ENCODE data around the gene YJEFN3.

The YJEFN3 gene

GRCh38 chr19:19524053-19524452 is 4.7 kb upstream of the YJEFN3 start:
- TF ChIP-seq GATA2 (IDR thresholded peaks at IDR 0.05; ENCODE audit: low read depth, low read length) (no peak), GATA3 (IDR thresholded peaks at IDR 0.05; ENCODE audit: low read depth, low read length) (no peak)

GRCh38 chr19:19525611-19526380 is 2.9 kb upstream of the YJEFN3 start:
- no peak for TF ChIP-seq GATA3 (IDR thresholded peaks at IDR 0.05; ENCODE audit: low read depth, low read length)
- TF ChIP-seq GATA2 (IDR thresholded peaks at IDR 0.05; ENCODE audit: low read depth, low read length) = no peak

- TF ChIP-seq GATA2 (IDR thresholded peaks at IDR 0.05; ENCODE audit: low read depth, low read length) (no peak), GATA3 (IDR thresholded peaks at IDR 0.05; ENCODE audit: low read depth, low read length) (no peak)
Measured at GRCh38 chr19:19526581-19527370, 1.9 kb upstream of the YJEFN3 start.

GRCh38 chr19:19527371-19527656 is 1.4 kb upstream of the YJEFN3 start:
- TF ChIP-seq GATA2 (IDR thresholded peaks at IDR 0.05; ENCODE audit: low read depth, low read length) (no peak), GATA3 (IDR thresholded peaks at IDR 0.05; ENCODE audit: low read depth, low read length) (no peak)

GRCh38 chr19:19527674-19528625 is 761 bp upstream of the YJEFN3 start:
- TF ChIP-seq GATA3 (IDR thresholded peaks at IDR 0.05; ENCODE audit: low read depth, low read length) (no peak), GATA2 (IDR thresholded peaks at IDR 0.05; ENCODE audit: low read depth, low read length) (no peak)

- TF ChIP-seq GATA2 (IDR thresholded peaks at IDR 0.05; ENCODE audit: low read depth, low read length) (no peak), GATA3 (IDR thresholded peaks at IDR 0.05; ENCODE audit: low read depth, low read length) (no peak)
Measured at GRCh38 chr19:19529783-19530422, 1.2 kb downstream of the YJEFN3 start.

- no peak for TF ChIP-seq GATA2 (IDR thresholded peaks at IDR 0.05; ENCODE audit: low read depth, low read length)
- TF ChIP-seq GATA3 (IDR thresholded peaks at IDR 0.05; ENCODE audit: low read depth, low read length) = no peak
Measured at GRCh38 chr19:19530423-19530804, 1.7 kb downstream of the YJEFN3 start.

- TF ChIP-seq GATA2 (IDR thresholded peaks at IDR 0.05; ENCODE audit: low read depth, low read length) (no peak), GATA3 (IDR thresholded peaks at IDR 0.05; ENCODE audit: low read depth, low read length) (no peak)
Measured at GRCh38 chr19:19530889-19531288, 2.2 kb downstream of the YJEFN3 start.

- TF ChIP-seq GATA3 (IDR thresholded peaks at IDR 0.05; ENCODE audit: low read depth, low read length) (no peak), GATA2 (IDR thresholded peaks at IDR 0.05; ENCODE audit: low read depth, low read length) (no peak)
Measured at GRCh38 chr19:19531951-19532805, 3.5 kb downstream of the YJEFN3 start.

GRCh38 chr19:19532806-19533701 is 4.3 kb downstream of the YJEFN3 start:
- no peak for TF ChIP-seq GATA2 (IDR thresholded peaks at IDR 0.05; ENCODE audit: low read depth, low read length)
- TF ChIP-seq GATA3 (IDR thresholded peaks at IDR 0.05; ENCODE audit: low read depth, low read length) = no peak

GRCh38 chr19:19533841-19534240 is 5.1 kb downstream of the YJEFN3 start:
- TF ChIP-seq GATA3 (IDR thresholded peaks at IDR 0.05; ENCODE audit: low read depth, low read length) (no peak), GATA2 (IDR thresholded peaks at IDR 0.05; ENCODE audit: low read depth, low read length) (no peak)
